Caco-2 (cell line): ENCODE results near the gene NPFFR1. TPM values are rescaled to one million over a fixed set of nuclear protein-coding genes. Genes with fewer than 3 reads are reported as not detected.

Source experiments
- BruUV-seq: library from RNA; stranded (reverse); fragments of 400-500 nt; replicated peaks from 2 replicates; lab custom pipeline; 2021; lab: Mats Ljungman, UMichigan
- CTCF ChIA-PET: fragments of 300-600 bp; sonication (Branson Sonifier 250); formaldehyde crosslinking; loops from one replicate; lab custom pipeline; 2022; ENCODE audit warnings: antibody characterized with exemption; lab: Charles Lee
- POLR2A ChIA-PET: fragments of 300-600 bp; sonication (Branson Sonifier 250); formaldehyde crosslinking; loops from one replicate; lab custom pipeline; 2022; ENCODE audit warnings: antibody characterized with exemption; lab: Charles Lee
- DNase-seq, 2 experiments: peaks; one replicate each; pipeline versions ENCODE4 v3.0.0 to v3.0.0-alpha.2; 2020 to 2022
- H3K27me3 ChIP-seq: replicated peaks from 2 replicates; pipeline ENCODE4 v1.6.0; 2011; ENCODE audit warnings: low read length; ENCODE audit not compliant: control insufficient read depth, insufficient read depth
- H3K36me3 ChIP-seq: 2 replicates; pipeline ENCODE4 v1.5.1; 2011; ENCODE audit warnings: low read length; ENCODE audit not compliant: control insufficient read depth, insufficient read depth
- H3K4me1 ChIP-seq: fragments of 250-450 bp; sonication (Bioruptor Pico); 2 replicates; pipeline ENCODE4 v1.5.1; 2020; ENCODE audit warnings: mild to moderate bottlenecking
- H3K4me3 ChIP-seq: 2 replicates; pipeline ENCODE4 v1.5.1; 2011; ENCODE audit warnings: low read depth, mild to moderate bottlenecking, control low read depth, low read length
- H3K9me3 ChIP-seq: fragments of 250-450 bp; sonication (Bioruptor Pico); 2 replicates; pipeline ENCODE4 v1.5.1; 2020; ENCODE audit warnings: mild to moderate bottlenecking, moderate library complexity
- H3K27ac Mint-ChIP-seq: one replicate; pipeline ENCODE4 v1.8.0; 2022; ENCODE audit warnings: mixed read lengths; ENCODE audit not compliant: unreplicated experiment
- H3K27me3 Mint-ChIP-seq: one replicate; pipeline ENCODE4 v1.8.0; 2022; ENCODE audit warnings: mixed read lengths; ENCODE audit not compliant: insufficient read depth, unreplicated experiment
- H3K36me3 Mint-ChIP-seq: one replicate; pipeline ENCODE4 v1.8.0; 2022; ENCODE audit warnings: mild to moderate bottlenecking, mixed read lengths; ENCODE audit not compliant: insufficient read depth, unreplicated experiment
- H3K4me1 Mint-ChIP-seq: one replicate; pipeline ENCODE4 v1.8.0; 2022; ENCODE audit warnings: low read depth, mixed read lengths; ENCODE audit not compliant: unreplicated experiment
- H3K4me3 Mint-ChIP-seq: one replicate; pipeline ENCODE4 v1.8.0; 2022; ENCODE audit warnings: mild to moderate bottlenecking, moderate library complexity, mixed read lengths; ENCODE audit not compliant: unreplicated experiment
- H3K9me3 Mint-ChIP-seq: one replicate; pipeline ENCODE4 v1.8.0; 2022; ENCODE audit warnings: mixed read lengths; ENCODE audit not compliant: unreplicated experiment
- CTCF ChIP-seq, 2 experiments: fragments of 200-600 bp in 1 of 2; IDR thresholded peaks; 1 replicate in 1 of 2; 2 replicates in 1 of 2; pipeline versions ENCODE4 v1.5.1 to v1.8.0; 2011 to 2022; ENCODE audit warnings: antibody characterized with exemption in 1 of 2, control low read depth in 1 of 2, inconsistent platforms in 1 of 2, low read depth in 1 of 2, low read length in 1 of 2, mild to moderate bottlenecking in 1 of 2, moderate library complexity in 1 of 2; ENCODE audit not compliant: insufficient read depth in 1 of 2, severe bottlenecking in 1 of 2, unreplicated experiment in 1 of 2
- intact Hi-C: fragments of 100-400 bp; cut with micrococcal nuclease; formaldehyde crosslinking; loops from one replicate; pipeline ENCODE4 v1.10.0; 2022; ENCODE audit not compliant: unreplicated experiment
- total RNA-seq: library from RNA; stranded (reverse); gene quantifications from 2 replicates; pipeline ENCODE4 v1.2.3, GENCODE V29; 2022

Gene NPFFR1
- total RNA-seq, 1 experiment from 2014 or later = not detected

GRCh38 chr10:70306181-70306705 lies 22.4 kb upstream of the NPFFR1 start:
- H3K4me3 Mint-ChIP-seq = no peak overlapping the region
- H3K27me3 ChIP-seq = no peaks in the 10 kb centered on the region
- ChIA-PET POLR2A (no interaction called here), CTCF (no interaction called here)
- no peak for DNase-seq
- H3K4me1 ChIP-seq = no peaks in the 10 kb centered on the region
- no peaks in the 10 kb centered on the region for H3K9me3 ChIP-seq
- no peaks in the 10 kb centered on the region for H3K9me3 Mint-ChIP-seq
- H3K27ac Mint-ChIP-seq = no peak overlapping the region
- TF ChIP-seq CTCF (IDR thresholded peaks at IDR 0.05; ENCODE audit: insufficient read depth in 1 of 2, low read depth in 1 of 2, low read length in 1 of 2, severe bottlenecking in 1 of 2, unreplicated experiment in 1 of 2) = no peak
- no TSS peak for BruUV-seq
- no peaks in the 10 kb centered on the region for H3K36me3 Mint-ChIP-seq
- intact Hi-C loops = no loop called here
- H3K36me3 ChIP-seq = 0 out of 2 replicates have a peak, but pooled peaks cover 1% of the 10 kb centered on the region
- H3K4me1 Mint-ChIP-seq = no peaks in the 10 kb centered on the region
- no peak overlapping the region for H3K4me3 ChIP-seq
- no peaks in the 10 kb centered on the region for H3K27me3 Mint-ChIP-seq

GRCh38 chr10:70303730-70304129 lies 19.9 kb upstream of the NPFFR1 start:
- no peaks in the 10 kb centered on the region for H3K9me3 Mint-ChIP-seq
- no TSS peak for BruUV-seq
- DNase-seq = no peak
- H3K27ac Mint-ChIP-seq = no peak overlapping the region
- Histone ChIP-seq H3K27me3 (no peaks in the 10 kb centered on the region), H3K9me3 (no peaks in the 10 kb centered on the region), H3K36me3 (0 out of 2 replicates have a peak, but pooled peaks cover 1% of the 10 kb centered on the region), H3K4me1 (no peaks in the 10 kb centered on the region), H3K4me3 (no peak overlapping the region)
- H3K27me3 Mint-ChIP-seq = no peaks in the 10 kb centered on the region
- intact Hi-C loops = loop anchor here (2.0 kb wide), 1 partner anchor 39 kb away; no protein-coding TSS in a partner anchor
- POLR2A ChIA-PET = no interaction called here
- H3K36me3 Mint-ChIP-seq = no peaks in the 10 kb centered on the region
- no peaks in the 10 kb centered on the region for H3K4me1 Mint-ChIP-seq
- CTCF ChIA-PET = interaction anchor here (1.8 kb wide), 1 partner anchor 39 kb away, joined by 11 read pairs; no protein-coding TSS in a partner anchor
- no peak for TF ChIP-seq CTCF (IDR thresholded peaks at IDR 0.05; ENCODE audit: insufficient read depth in 1 of 2, low read depth in 1 of 2, low read length in 1 of 2, severe bottlenecking in 1 of 2, unreplicated experiment in 1 of 2)
- H3K4me3 Mint-ChIP-seq = no peak overlapping the region

- Histone ChIP-seq H3K27me3 (no peaks in the 10 kb centered on the region), H3K36me3 (0 out of 2 replicates have a peak, but pooled peaks cover 1% of the 10 kb centered on the region), H3K4me1 (no peaks in the 10 kb centered on the region), H3K9me3 (no peaks in the 10 kb centered on the region), H3K4me3 (no peak overlapping the region)
- no peaks in the 10 kb centered on the region for H3K27me3 Mint-ChIP-seq
- intact Hi-C loops = loop anchor here (2.0 kb wide), 1 partner anchor 37 kb away; no protein-coding TSS in a partner anchor
- H3K4me3 Mint-ChIP-seq = no peak overlapping the region
- no peaks in the 10 kb centered on the region for H3K4me1 Mint-ChIP-seq
- POLR2A ChIA-PET = no interaction called here
- H3K36me3 Mint-ChIP-seq = no peaks in the 10 kb centered on the region
- no TSS peak for BruUV-seq
- CTCF ChIA-PET = interaction anchor here (0.7 to 1.8 kb wide), 4 partner anchors 37 to 184 kb away, joined by 3 to 11 read pairs (median 4); no protein-coding TSS in a partner anchor
- no peak for TF ChIP-seq CTCF (IDR thresholded peaks at IDR 0.05; ENCODE audit: insufficient read depth in 1 of 2, low read depth in 1 of 2, low read length in 1 of 2, severe bottlenecking in 1 of 2, unreplicated experiment in 1 of 2)
- no peaks in the 10 kb centered on the region for H3K9me3 Mint-ChIP-seq
- H3K27ac Mint-ChIP-seq = no peak overlapping the region
- no peak for DNase-seq
Observed at GRCh38 chr10:70302292-70302691, 18.5 kb upstream of the NPFFR1 start.
